NCI-H2081 treated with DMSO at 0.1 percent for 48 hours (cell line): ENCODE data around the gene LAMA2.

Source experiments
- DNase-seq: peaks from one replicate; lab custom pipeline; 2025; lab: John Stamatoyannopoulos, UW

The LAMA2 gene

GRCh38 chr6:129495652-129496051, 612.7 kb downstream of the LAMA2 start:
- no peak for DNase-seq

- no peak for DNase-seq
Measured at GRCh38 chr6:129497481-129498441, 614.8 kb downstream of the LAMA2 start.

DNA sequence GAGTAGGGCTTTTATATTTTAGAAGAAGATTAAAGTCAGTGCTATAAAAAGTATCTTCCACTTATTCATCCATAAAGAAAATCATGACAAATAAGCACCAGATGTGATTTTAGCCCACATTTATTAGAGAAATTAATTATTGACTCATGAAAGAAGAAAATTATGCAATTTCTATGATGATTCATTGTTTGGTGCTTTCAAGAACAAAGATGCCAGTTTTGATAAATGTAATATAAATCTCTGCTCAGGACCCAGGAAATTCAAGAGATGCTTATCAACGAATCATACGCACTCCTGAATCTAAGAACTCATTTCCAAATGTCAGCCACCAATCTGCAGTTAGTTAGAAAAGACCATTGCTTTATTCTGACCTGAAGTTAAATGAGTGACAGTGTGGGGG, 615.6 kb downstream of the LAMA2 start:
- DNase-seq, result no peak

DNA sequence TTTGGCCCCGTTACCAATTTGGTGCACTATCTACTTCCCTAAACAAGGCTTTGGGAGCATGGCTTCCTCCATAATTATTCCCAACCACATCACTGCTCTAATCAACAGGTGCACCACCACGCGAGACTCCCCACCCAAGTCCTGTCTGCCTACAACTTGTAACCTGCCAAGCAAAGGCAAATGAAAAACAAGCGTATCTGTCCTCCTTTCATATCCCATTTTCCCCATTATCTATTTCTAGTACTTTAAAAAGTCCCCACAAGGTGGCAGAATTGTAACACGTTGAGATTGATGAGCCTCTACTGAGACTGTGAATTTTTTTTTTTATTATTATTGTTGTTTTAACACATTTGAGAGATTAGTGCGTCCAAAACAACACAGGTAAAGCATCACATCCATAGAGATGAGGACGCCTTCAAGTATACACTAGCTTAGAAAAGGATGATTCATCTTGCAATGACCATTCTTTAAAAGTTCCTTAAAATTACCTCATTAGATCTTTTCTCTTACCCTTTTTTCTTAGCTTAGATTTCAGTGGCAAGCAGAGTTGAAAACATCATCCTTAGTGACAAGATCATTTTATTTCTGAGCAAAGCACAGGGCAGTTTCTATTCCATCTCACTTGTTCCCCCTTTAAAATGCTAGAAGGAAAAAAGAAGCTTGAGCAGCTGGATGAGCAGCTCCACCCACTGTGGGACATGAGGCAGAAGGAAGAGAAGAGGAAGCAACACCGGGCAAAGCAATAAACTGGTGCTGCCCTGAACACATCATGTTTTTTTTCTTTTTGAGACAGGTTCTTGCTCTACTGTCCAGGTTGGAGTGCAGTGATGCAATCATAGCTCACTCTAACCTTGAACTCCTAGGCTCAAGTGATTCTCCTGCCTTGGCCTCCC, 616.3 kb downstream of the LAMA2 start:
- DNase-seq, result no peak

GRCh38 chr6:129499843-129500219, 616.9 kb downstream of the LAMA2 start:
- DNase-seq, result no peak

DNA sequence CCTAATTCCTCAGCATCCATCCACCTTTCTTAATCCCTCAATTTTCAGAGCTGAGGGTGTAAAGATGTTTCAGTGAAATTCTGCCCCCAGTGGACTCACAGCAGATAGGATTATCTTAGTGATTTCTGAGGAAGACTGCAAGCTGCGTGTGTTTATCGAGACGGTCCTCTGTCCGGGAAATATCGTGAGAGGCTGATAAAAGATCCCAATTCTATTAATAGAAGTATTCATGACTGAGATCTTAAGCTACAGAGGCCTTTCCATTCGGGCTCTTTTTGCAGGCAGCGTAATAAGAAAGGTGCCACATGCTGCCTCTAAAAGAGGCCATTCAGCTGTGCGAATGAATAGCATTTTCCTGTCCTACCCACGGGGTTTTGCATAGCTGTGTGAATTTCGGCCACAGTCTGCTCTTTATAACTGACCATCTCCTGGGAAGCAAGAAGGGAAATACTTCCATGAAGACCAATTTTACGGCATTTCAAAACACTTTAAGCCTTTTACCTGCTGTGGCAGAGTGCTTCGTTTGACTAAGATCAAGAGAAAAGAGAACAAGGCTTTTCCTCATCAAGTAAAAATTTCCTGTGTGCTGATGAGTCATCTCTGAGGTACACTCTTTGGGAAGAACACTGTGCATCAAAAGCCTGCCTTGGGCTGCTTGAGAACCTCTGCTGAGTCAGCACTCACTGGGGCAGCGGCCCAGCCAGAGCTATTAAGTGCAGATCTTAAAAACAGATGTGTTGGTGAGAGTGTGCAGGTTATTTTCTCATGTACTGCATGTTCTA, 618.2 kb downstream of the LAMA2 start:
- DNase-seq, result no peak

GRCh38 chr6:129501740-129502660, 619.1 kb downstream of the LAMA2 start:
- DNase-seq, result no peak

- no peak for DNase-seq
Measured at GRCh38 chr6:129504456-129504855, 621.5 kb downstream of the LAMA2 start.

DNA sequence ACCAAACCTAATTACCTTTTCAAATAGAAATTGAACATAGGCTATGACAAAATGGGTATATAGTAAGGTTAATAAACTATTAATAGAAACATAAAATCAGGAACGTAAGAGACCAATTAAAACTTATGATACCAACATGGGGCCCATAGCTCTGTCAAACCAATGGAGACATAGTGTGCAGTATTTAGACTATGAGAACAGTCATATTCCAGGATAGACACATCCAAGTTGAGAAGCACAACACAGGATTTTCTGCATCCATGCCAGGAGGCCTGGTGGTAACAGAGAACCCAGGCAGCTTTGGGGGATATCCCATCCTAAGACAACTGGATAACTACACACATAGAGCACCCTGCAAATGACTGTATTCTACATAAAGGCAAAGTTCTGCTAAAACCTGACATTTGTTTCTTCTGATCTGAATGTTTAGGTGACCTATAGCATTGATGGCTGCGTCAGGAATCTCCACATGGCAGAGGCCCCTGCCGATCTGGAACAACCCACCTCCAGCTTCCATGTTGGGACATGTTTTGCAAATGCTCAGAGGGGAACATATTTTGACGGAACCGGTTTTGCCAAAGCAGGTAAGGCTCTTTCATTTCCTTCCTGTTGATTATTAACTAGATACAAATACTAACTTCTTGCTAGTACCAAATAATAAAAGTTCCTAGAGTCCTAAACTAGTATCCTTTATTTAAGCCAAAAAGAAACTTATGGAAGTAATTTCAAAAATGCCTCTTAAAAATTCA, 624.3 kb downstream of the LAMA2 start:
- DNase-seq, result no peak

- no peak for DNase-seq
Measured at GRCh38 chr6:129507846-129508245, 624.9 kb downstream of the LAMA2 start.

- no peak for DNase-seq
Measured at GRCh38 chr6:129508477-129509145, 625.7 kb downstream of the LAMA2 start.

- DNase-seq, result no peak
Measured at GRCh38 chr6:129510950-129511349, 628.0 kb downstream of the LAMA2 start.

DNA sequence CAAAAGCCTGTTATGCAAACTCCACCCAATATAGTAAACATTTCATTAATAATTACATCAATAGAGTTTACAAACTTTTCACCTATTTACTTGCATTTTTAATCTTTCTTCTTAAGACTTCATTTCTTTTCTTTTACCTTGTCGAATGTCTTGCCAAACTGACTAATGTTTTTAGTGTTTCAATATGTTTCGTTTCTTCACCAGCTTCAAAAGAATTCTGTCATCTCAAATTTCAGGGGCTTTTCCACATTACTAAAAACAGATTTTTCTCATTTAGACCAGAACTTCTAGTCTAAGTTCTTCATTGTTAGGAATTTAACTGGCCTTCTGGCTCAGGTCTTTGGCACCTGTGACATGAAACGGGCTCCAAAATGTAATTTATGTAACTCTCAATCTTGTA, 630.5 kb downstream of the LAMA2 start:
- DNase-seq, result no peak

DNA sequence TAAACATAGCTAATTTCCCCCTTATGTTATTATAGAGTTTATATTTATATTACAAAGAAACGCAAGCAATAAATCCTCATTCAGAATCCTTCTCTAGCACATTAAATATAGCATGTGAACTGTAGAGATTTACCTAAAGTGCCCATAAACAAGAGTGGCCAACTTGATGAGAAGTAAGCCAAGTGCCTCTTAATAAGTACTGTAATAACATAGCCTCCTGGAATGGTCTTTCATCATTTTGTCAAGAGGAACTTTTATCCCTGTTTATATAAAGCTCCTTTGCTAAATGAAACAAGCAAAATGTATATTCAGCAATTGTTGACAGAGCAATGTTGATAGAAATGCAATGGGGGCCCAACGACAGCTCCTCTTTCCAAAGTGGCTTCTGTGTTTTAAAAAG, 632.1 kb downstream of the LAMA2 start:
- DNase-seq, result no peak

DNA sequence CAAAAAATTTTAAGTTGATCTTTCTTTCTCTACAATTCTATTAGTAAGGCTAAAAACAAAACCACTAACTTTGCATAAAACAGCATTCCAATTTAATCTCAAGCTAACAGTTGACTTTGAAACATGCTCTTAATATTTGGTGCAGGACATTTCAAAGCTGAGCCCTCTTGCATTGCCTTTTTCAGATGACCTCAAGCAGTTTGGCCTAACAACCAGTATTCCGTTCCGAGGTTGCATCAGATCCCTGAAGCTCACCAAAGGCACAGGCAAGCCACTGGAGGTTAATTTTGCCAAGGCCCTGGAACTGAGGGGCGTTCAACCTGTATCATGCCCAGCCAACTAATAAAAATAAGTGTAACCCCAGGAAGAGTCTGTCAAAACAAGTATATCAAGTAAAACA, 633.1 kb downstream of the LAMA2 start:
- DNase-seq, result no peak

DNA sequence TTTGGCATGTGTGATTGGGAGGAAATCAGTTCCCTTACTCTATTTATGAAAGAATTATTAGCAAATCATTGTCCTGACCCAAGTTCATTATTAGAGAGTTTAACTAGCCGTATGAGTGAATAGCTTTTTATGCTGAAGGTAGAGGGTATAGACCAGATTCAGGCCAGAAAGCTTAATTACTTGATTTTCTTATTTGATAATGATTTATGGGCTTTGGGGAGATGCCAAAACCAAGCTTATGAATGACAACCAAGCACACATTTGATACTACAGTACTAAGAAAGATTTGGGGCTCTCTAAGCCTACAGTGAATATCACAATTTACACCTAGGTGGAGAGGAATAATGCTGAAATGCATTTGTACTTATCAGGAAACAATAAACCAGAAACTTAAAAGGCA, 633.8 kb downstream of the LAMA2 start:
- no peak for DNase-seq

DNA sequence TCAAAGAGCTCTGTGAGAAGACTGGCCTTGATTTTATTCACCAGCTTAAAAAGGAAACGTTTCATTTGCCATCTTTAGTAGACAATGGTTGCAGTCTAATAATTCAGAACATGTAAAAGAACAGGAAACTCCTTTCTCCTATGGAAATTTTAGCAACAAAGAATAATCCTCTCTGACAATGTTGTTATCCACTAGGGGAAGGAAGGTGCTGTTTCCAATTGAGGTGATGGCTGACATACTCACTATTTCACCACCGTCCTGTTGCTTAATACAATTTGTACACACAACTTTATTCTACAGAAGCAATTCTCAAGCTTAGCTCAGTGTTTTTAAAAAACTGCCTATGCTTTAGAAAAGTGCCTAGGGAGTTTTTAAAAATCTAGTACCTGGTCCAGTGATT, 634.4 kb downstream of the LAMA2 start:
- no peak for DNase-seq

DNA sequence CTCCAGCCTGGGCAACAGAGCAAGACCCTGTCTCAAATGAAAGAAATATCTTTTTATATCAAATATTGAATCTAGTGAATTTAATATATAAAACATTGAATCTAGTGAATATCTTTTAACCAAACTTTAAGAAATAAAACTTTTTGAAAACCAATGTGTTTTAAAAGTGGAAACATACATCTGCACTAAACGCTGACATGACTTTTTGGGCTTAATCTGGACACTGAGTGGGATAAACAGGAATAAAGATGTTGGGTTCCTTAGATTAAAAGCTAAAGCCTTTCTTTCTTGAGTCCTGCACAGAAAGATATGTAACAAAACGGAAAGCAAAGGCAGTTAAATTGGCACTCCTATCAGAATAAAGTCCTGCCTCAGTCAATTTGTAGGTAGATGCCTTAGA, 636.8 kb downstream of the LAMA2 start:
- DNase-seq, result no peak

DNA sequence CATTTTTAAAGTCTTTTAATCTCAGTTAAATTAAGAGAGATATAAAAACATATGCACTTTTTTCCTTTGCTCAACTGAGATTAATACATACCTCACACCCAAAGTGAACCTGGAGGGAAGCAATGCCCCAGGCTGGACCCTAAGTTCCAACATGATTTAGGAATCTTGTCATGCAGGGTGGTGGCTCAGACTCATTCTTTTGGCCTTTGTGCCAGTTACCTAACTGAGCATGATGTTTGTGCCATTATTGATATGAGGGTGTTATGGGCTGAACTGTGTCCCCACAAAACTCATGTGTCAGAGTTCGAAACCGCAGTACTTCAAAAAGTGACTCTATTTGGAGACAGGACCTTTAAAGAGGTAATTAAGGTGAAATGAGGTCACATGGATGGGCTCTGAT, 639.0 kb downstream of the LAMA2 start:
- no peak for DNase-seq

DNA sequence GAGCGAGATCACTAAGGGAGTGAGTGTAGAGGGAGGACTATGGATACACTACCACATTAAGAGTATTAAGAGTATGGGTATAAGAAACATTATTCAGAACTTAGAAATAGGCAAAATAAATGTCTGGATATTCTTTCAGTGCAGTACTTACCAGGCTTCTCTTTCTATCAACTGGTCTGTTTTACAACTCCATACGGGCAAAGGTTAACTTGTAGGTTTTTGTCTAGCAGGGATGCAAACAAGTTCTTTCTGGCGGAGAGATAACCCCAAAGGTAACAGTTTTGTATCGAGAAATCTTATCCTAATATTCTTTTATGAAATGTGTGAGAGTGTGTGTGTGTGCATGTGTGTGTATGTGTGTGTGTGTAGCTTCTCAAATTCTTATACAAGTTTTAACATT, 640.9 kb downstream of the LAMA2 start:
- no peak for DNase-seq
